Suprapubic skin (tissue), 3 donors: Measurements from ENCODE around the gene NUS1.

Experiments
- CTCF ChIP-seq, 2 donors: fragments of 200-600 bp in 1 of 2; fragments of 450-650 bp in 1 of 2; sonication (generic) in 1 of 2; IDR thresholded peaks; one replicate each; pipeline ENCODE4 v1.5.1; 2016 to 2019; ENCODE audit warnings: antibody characterized with exemption in 2 of 2, mild to moderate bottlenecking in 1 of 2, moderate library complexity in 1 of 2
- POLR2AphosphoS5 ChIP-seq, 3 donors: sonication (generic); formaldehyde crosslinking; IDR thresholded peaks; one replicate each; pipeline ENCODE4 v1.6.1; 2017; ENCODE audit warnings: antibody characterized with exemption in 3 of 3

DNA sequence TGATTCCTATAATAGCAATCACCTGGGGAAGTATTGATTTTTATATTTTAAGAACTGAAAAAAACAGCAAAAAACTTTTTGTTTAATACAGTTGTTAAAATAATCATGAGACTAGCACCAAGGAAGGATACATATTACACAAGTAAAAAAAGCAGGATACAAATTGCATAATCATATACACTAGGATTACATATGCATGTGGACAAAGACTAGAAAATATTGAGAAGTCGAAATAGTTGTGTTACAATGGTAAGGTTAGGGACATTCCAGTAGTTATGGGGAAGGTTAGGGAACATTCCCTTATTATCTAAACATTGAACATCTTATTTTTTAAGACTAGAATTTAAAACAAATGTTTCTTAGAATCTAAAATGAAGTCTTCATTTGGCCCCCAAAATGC is 9.5 kb downstream of the NUS1 start:
- TF ChIP-seq CTCF (IDR thresholded peaks at IDR 0.05) = no peak
- no peak for TF ChIP-seq POLR2AphosphoS5 (IDR thresholded peaks at IDR 0.05)
